Measurements from ENCODE around the gene NCDN. TPM values are rescaled to one million over a fixed set of nuclear protein-coding genes. Genes with fewer than 3 reads are reported as not detected.

NCDN gene
- total and polyA plus RNA-seq, 2 donors (not counting 1 experiment from before 2014, with no cell fraction given) = 18.1 to 33.2 TPM

DNA sequence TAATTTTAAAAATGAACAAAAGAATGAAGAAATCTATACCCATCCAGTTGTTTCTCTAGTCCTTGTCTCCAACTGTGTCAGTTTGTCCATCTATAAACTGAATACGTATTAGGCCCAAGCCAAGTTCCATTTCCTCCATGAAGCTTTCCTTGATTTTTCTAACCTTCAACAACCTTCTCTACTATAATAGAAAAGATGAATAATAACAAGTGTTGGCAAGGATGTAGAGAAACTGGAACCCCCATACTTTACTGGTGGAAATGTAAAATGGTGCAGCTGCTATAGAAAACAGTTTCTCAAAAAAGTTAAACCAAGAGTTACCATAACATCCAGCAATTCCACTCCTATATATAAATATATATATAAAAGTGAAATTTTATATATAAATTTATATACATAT lies 11.0 kb upstream of the NCDN start:
- no peaks in the 10 kb centered on the region for H3K36me3 ChIP-seq (ENCODE audit: control insufficient read depth, insufficient read depth, low read length)
- H4K20me1 ChIP-seq (ENCODE audit: control insufficient read depth, extremely low read depth, insufficient read depth, low read length) = no peaks in the 10 kb centered on the region
- H3K27me3 ChIP-seq (ENCODE audit: control insufficient read depth, insufficient read depth, low read length) = no peaks in the 10 kb centered on the region
- H3K79me2 ChIP-seq (ENCODE audit: control insufficient read depth, insufficient read depth, low read length) = peaks cover 6% of the 10 kb centered on the region
- H3K4me3 ChIP-seq (replicated peaks in 1 of 4; ENCODE audit: control extremely low read depth in 1 of 4, insufficient read depth in 1 of 4, low read depth in 3 of 4, low read length in 4 of 4) = no peak overlapping the region
- H3K27ac ChIP-seq (ENCODE audit: insufficient read depth, low read length) = no peak overlapping the region
- H2AFZ ChIP-seq (ENCODE audit: low read length) = no peak overlapping the region
- TF ChIP-seq, protein P1, sequence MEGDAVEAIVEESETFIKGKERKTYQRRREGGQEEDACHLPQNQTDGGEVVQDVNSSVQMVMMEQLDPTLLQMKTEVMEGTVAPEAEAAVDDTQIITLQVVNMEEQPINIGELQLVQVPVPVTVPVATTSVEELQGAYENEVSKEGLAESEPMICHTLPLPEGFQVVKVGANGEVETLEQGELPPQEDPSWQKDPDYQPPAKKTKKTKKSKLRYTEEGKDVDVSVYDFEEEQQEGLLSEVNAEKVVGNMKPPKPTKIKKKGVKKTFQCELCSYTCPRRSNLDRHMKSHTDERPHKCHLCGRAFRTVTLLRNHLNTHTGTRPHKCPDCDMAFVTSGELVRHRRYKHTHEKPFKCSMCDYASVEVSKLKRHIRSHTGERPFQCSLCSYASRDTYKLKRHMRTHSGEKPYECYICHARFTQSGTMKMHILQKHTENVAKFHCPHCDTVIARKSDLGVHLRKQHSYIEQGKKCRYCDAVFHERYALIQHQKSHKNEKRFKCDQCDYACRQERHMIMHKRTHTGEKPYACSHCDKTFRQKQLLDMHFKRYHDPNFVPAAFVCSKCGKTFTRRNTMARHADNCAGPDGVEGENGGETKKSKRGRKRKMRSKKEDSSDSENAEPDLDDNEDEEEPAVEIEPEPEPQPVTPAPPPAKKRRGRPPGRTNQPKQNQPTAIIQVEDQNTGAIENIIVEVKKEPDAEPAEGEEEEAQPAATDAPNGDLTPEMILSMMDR (conservative IDR thresholded peaks at IDR 0.05 in 1 of 2, IDR thresholded peaks at IDR 0.05 in 1 of 2; ENCODE audit: low read depth in 1 of 2, low read length in 2 of 2) = no peak
- no peak for TF ChIP-seq EZH2 (IDR thresholded peaks at IDR 0.05; ENCODE audit: low read length, missing control alignments)
- no peak for DNase-seq (ENCODE audit: low read depth in 2 of 2)
- no peak overlapping the region for H3K4me2 ChIP-seq (ENCODE audit: extremely low read depth, insufficient read depth, low read length)
- H3K4me1 ChIP-seq (ENCODE audit: control insufficient read depth, extremely low read depth, insufficient read depth, low read length) = no peaks in the 10 kb centered on the region
- no peak overlapping the region for H3K9ac ChIP-seq (ENCODE audit: insufficient read depth, low read length)
- H3K9me3 ChIP-seq (ENCODE audit: control insufficient read depth, insufficient read depth, low read depth, low read length) = no peaks in the 10 kb centered on the region

DNA sequence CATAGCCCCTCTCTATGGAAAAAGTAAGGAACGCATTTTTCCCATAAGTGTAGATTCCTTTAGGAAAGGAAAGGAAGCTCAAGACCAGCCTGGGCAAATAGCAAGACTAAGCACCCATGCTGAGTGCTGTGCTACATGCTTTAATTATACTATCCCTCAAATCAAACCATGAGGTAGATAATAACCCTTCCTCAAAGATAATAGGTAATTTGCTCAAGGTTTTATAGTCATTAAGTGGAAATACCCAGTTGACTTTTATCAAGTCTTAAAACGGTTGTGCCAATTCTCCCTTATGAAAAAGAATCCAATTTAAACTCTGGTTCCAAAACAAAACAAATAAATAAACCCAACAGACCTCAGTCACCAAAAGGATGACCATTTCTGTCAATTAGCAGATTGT lies 3.7 kb upstream of the NCDN start:
- Histone ChIP-seq H3K9ac (ENCODE audit: insufficient read depth, low read length) (no peak overlapping the region), H2AFZ (ENCODE audit: low read length) (no peak overlapping the region), H3K79me2 (ENCODE audit: control insufficient read depth, insufficient read depth, low read length) (peaks cover 18% of the 10 kb centered on the region), H3K4me1 (ENCODE audit: control insufficient read depth, extremely low read depth, insufficient read depth, low read length) (peaks cover 3% of the 10 kb centered on the region), H3K27ac (ENCODE audit: insufficient read depth, low read length) (no peak overlapping the region), H3K27me3 (ENCODE audit: control insufficient read depth, insufficient read depth, low read length) (no peaks in the 10 kb centered on the region), H3K36me3 (ENCODE audit: control insufficient read depth, insufficient read depth, low read length) (no peaks in the 10 kb centered on the region), H3K4me2 (ENCODE audit: extremely low read depth, insufficient read depth, low read length) (no peak overlapping the region), H3K9me3 (ENCODE audit: control insufficient read depth, insufficient read depth, low read depth, low read length) (no peaks in the 10 kb centered on the region), H4K20me1 (ENCODE audit: control insufficient read depth, extremely low read depth, insufficient read depth, low read length) (no peaks in the 10 kb centered on the region), H3K4me3 (replicated peaks in 1 of 4; ENCODE audit: control extremely low read depth in 1 of 4, insufficient read depth in 1 of 4, low read depth in 3 of 4, low read length in 4 of 4) (no peak overlapping the region)
- no peak for DNase-seq (ENCODE audit: low read depth in 2 of 2)
- no peak for TF ChIP-seq EZH2 (IDR thresholded peaks at IDR 0.05; ENCODE audit: low read length, missing control alignments)
- TF ChIP-seq, protein P1 (conservative IDR thresholded peaks at IDR 0.05 in 1 of 2, IDR thresholded peaks at IDR 0.05 in 1 of 2; ENCODE audit: low read depth in 1 of 2, low read length in 2 of 2) = no peak

DNA sequence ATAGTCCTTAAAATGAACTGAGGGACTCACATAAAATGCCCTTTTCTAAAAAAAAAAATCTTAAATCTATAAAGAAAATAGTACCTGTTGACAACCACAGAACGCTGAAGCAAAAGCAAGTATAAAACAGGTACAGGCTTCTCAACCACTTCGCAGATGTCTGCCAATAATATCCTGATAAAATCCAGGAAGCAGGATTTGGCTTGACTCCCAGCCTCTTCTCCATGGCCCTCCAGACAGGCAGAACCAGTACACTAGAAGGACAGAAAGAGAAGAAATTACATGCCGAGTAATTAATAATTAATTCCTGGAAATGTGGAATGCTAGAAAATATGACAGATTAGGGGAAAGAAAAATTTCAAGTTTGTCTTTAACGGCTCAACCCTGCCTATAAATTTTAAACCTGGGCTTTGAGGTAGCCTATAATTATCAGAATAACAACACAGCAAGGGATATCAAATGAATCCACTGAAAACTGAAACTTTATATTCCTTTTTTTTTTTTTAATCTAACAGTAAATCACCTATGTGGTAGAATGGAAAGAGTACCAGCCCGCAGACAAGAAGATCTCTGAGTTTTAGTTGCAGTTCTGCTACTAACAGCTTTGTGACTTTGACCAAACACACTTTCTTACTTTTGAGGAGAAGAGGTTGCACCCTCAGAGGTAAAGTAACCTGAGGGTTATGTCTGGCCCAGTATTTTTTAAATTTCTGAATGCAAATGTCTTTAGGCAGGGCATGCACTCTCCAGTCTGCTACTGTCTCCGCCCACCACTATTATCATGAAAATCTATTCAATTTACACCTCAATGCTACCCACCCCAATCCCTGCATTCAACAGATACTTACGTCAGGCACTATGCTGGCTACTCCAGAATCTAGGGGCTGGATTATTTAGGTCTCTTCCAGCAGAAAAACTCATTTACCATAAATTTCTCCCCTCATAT lies 3.1 kb upstream of the NCDN start:
- H3K4me3 ChIP-seq (replicated peaks in 1 of 4; ENCODE audit: control extremely low read depth in 1 of 4, insufficient read depth in 1 of 4, low read depth in 3 of 4, low read length in 4 of 4) = no peak overlapping the region
- no peaks in the 10 kb centered on the region for H4K20me1 ChIP-seq (ENCODE audit: control insufficient read depth, extremely low read depth, insufficient read depth, low read length)
- H3K9ac ChIP-seq (ENCODE audit: insufficient read depth, low read length) = no peak overlapping the region
- no peak overlapping the region for H2AFZ ChIP-seq (ENCODE audit: low read length)
- TF ChIP-seq EZH2 (IDR thresholded peaks at IDR 0.05; ENCODE audit: low read length, missing control alignments) = no peak
- TF ChIP-seq, protein P1 (conservative IDR thresholded peaks at IDR 0.05 in 1 of 2, IDR thresholded peaks at IDR 0.05 in 1 of 2; ENCODE audit: low read depth in 1 of 2, low read length in 2 of 2) = no peak
- H3K9me3 ChIP-seq (ENCODE audit: control insufficient read depth, insufficient read depth, low read depth, low read length) = no peaks in the 10 kb centered on the region
- peak overlapping the region; percentile 33 for H3K4me2 ChIP-seq (ENCODE audit: extremely low read depth, insufficient read depth, low read length)
- H3K79me2 ChIP-seq (ENCODE audit: control insufficient read depth, insufficient read depth, low read length) = peaks cover 18% of the 10 kb centered on the region
- peaks cover 7% of the 10 kb centered on the region for H3K4me1 ChIP-seq (ENCODE audit: control insufficient read depth, extremely low read depth, insufficient read depth, low read length)
- no peak for DNase-seq (ENCODE audit: low read depth in 2 of 2)
- no peak overlapping the region for H3K27ac ChIP-seq (ENCODE audit: insufficient read depth, low read length)
- no peaks in the 10 kb centered on the region for H3K36me3 ChIP-seq (ENCODE audit: control insufficient read depth, insufficient read depth, low read length)
- H3K27me3 ChIP-seq (ENCODE audit: control insufficient read depth, insufficient read depth, low read length) = no peaks in the 10 kb centered on the region

Measured in fibroblast of lung (primary cell).